Peyer's patch (tissue), 4 donors: ENCODE measurements around the gene PEX10. TPM values are rescaled to one million over a fixed set of nuclear protein-coding genes. Genes with fewer than 3 reads are reported as not detected.
A peak's percentile ranks its signal among the peaks of the same experiment; 100 is the strongest.

ENCODE experiments used
- DNase-seq, 3 donors: peaks; one replicate each; pipeline ENCODE4 v3.0.0-alpha.2; 2017 to 2019
- H3K27ac ChIP-seq, 4 donors: fragments of 200-600 bp; sonication (generic); one replicate each; pipeline ENCODE4 v1.5.1; 2016 to 2019
- H3K27me3 ChIP-seq, 2 donors: fragments of 200-600 bp; sonication (generic); one replicate each; pipeline ENCODE4 v1.5.1; 2019
- H3K36me3 ChIP-seq, 3 donors: fragments of 200-600 bp; sonication (generic); one replicate each; pipeline ENCODE4 v1.5.1; 2016 to 2019
- H3K4me1 ChIP-seq, 4 donors: fragments of 200-600 bp; sonication (generic); one replicate each; pipeline ENCODE4 v1.5.1; 2016 to 2019
- H3K4me3 ChIP-seq, 4 donors: fragments of 200-600 bp; sonication (generic); 1 replicate in 3 of 4; 2 replicates in 1 of 4; pipeline ENCODE4 v1.5.1; 2016 to 2019; ENCODE audit warnings: mild to moderate bottlenecking in 1 of 4
- H3K9me3 ChIP-seq, 4 donors: fragments of 200-600 bp; sonication (generic); one replicate each; pipeline ENCODE4 v1.5.1; 2016 to 2019; ENCODE audit warnings: mild to moderate bottlenecking in 1 of 4
- POLR2A ChIP-seq, 2 donors: fragments of 450-650 bp; IDR thresholded peaks; one replicate each; pipeline ENCODE4 v1.5.1; 2017; ENCODE audit warnings: antibody characterized with exemption in 2 of 2, mild to moderate bottlenecking in 2 of 2, moderate library complexity in 2 of 2
- total RNA-seq, 4 donors: library from RNA; depleted of rRNA; stranded (reverse); fragments of >200 nt; gene quantifications; one replicate each; pipeline ENCODE4 v1.1.0, GENCODE V29; 2016
- TF ChIP-seq, protein P1 (sequence below), 6 experiments: fragments of 450-650 bp in 4 of 6; fragments of 200-600 bp in 2 of 6; sonication (generic) in 1 of 6; IDR thresholded peaks; one replicate each; pipeline ENCODE4 v1.5.1; 2017 to 2019; ENCODE audit warnings: antibody characterized with exemption in 6 of 6, mild to moderate bottlenecking in 3 of 6, moderate library complexity in 1 of 6

PEX10 gene
- total RNA-seq, 4 donors from 2014 or later, result 16.9 to 29.6 (median 19.9) TPM

- Histone ChIP-seq H3K36me3 (no peaks in the 10 kb centered on the region), H3K9me3 (no peaks in the 10 kb centered on the region), H3K27me3 (no peaks in the 10 kb centered on the region), H3K4me1 (peaks cover 0 to 16% (median 10%) of the 10 kb centered on the region in 4 donors), H3K4me3 (no peak overlapping the region), H3K27ac (peak overlapping the region in 1 of 4 donors; percentile 46)
- TF ChIP-seq, protein P1, sequence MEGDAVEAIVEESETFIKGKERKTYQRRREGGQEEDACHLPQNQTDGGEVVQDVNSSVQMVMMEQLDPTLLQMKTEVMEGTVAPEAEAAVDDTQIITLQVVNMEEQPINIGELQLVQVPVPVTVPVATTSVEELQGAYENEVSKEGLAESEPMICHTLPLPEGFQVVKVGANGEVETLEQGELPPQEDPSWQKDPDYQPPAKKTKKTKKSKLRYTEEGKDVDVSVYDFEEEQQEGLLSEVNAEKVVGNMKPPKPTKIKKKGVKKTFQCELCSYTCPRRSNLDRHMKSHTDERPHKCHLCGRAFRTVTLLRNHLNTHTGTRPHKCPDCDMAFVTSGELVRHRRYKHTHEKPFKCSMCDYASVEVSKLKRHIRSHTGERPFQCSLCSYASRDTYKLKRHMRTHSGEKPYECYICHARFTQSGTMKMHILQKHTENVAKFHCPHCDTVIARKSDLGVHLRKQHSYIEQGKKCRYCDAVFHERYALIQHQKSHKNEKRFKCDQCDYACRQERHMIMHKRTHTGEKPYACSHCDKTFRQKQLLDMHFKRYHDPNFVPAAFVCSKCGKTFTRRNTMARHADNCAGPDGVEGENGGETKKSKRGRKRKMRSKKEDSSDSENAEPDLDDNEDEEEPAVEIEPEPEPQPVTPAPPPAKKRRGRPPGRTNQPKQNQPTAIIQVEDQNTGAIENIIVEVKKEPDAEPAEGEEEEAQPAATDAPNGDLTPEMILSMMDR (IDR thresholded peaks at IDR 0.05), result no peak
- TF ChIP-seq POLR2A (IDR thresholded peaks at IDR 0.05), result no peak
- DNase-seq, result peak in 1 of 3 donors; percentile 38
Observed at GRCh38 chr1:2386636-2387611, 25.4 kb downstream of the PEX10 start.

DNA sequence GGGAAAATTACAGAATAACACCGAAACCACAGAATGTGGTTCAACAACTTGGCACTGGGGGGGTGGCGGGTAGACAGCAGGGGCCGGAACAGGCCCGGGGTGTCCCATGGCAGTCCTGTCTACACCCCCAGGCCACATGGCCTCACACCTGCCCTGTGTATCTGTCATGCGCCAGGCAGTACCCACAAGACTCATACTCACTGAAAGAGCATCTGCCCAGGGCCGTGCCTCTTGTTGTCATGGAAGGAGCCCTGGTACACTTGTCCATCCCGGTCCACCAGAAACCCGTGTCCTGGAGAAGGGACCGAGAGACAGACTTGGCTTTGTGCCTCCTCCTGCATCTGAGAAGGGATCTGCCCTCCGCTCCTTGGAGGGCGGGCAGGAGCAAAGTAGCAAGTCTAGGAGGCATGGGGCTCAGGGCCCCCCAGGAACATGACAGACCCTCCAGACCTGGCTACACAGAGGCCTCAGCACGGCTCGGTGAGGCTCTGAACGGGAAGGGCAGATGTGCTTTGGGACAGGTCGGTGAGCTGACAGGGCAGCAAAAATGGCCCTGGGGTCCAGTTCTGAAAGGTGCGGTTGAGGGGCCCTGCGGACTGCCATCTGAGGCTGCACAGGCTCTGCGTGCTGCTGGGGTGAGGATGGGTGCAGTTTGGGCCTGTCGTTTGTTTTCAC, 26.6 kb downstream of the PEX10 start:
- no peaks in the 10 kb centered on the region for H3K9me3 ChIP-seq
- DNase-seq, result peak in 2 of 3 donors; percentile 37 to 42
- H3K27me3 ChIP-seq, result no peaks in the 10 kb centered on the region
- no peak overlapping the region for H3K4me3 ChIP-seq
- TF ChIP-seq, protein P1 (IDR thresholded peaks at IDR 0.05), result no peak
- no peak for TF ChIP-seq POLR2A (IDR thresholded peaks at IDR 0.05)
- peaks cover 0 to 21% (median 11%) of the 10 kb centered on the region in 4 donors for H3K4me1 ChIP-seq
- H3K27ac ChIP-seq, result no peak overlapping the region
- H3K36me3 ChIP-seq, result no peaks in the 10 kb centered on the region

DNA sequence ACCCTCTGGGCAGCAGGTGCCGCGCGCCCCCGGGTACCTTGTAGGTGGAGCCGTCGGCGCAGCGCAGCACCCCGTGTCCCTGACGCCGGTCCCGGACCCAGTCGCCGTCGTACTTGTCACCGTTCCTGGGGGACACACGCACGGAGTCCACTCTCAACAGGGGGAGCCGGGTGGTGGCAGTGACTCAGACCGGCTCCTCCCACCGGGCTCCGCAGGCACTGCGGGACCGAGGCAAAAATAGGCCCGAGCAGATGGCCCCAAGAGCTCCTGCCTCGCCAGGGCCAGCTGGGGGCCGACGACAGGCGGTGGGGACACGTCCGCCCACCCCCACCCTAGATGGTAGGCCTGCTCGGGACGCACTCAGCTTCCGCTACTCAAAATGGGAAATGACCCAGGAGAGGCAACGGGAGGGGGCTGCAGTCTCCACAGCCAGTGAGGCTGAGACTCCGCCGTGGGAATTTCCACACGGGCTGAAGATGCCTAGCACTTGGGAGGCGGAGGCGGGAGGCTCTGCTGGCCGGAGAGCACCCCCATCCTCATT, 27.4 kb downstream of the PEX10 start:
- Histone ChIP-seq H3K4me3 (no peak overlapping the region), H3K4me1 (peaks cover 0 to 14% (median 7%) of the 10 kb centered on the region in 4 donors), H3K36me3 (no peaks in the 10 kb centered on the region), H3K9me3 (no peaks in the 10 kb centered on the region), H3K27me3 (no peaks in the 10 kb centered on the region), H3K27ac (peak overlapping the region in 1 of 4 donors; percentile 2)
- TF ChIP-seq POLR2A (IDR thresholded peaks at IDR 0.05), result no peak
- TF ChIP-seq, protein P1 (IDR thresholded peaks at IDR 0.05), result no peak
- DNase-seq, result peak in 2 of 3 donors; percentile 41 to 44

GRCh38 chr1:2384130-2384860, 28.1 kb downstream of the PEX10 start:
- H3K9me3 ChIP-seq, result no peaks in the 10 kb centered on the region
- H3K4me1 ChIP-seq, result peaks cover 0 to 13% (median 5%) of the 10 kb centered on the region in 4 donors
- TF ChIP-seq, protein P1 (IDR thresholded peaks at IDR 0.05), result no peak
- no peak for TF ChIP-seq POLR2A (IDR thresholded peaks at IDR 0.05)
- DNase-seq, result peak in 1 of 3 donors; percentile 34
- H3K4me3 ChIP-seq, result no peak overlapping the region
- H3K27me3 ChIP-seq, result no peaks in the 10 kb centered on the region
- no peak overlapping the region for H3K27ac ChIP-seq
- H3K36me3 ChIP-seq, result no peaks in the 10 kb centered on the region

- DNase-seq, result peak in 1 of 3 donors; percentile 39
- no peak for TF ChIP-seq POLR2A (IDR thresholded peaks at IDR 0.05)
- Histone ChIP-seq H3K4me3 (no peak overlapping the region), H3K27ac (no peak overlapping the region), H3K9me3 (no peaks in the 10 kb centered on the region), H3K27me3 (no peaks in the 10 kb centered on the region), H3K36me3 (no peaks in the 10 kb centered on the region), H3K4me1 (peaks cover 0 to 13% (median 5%) of the 10 kb centered on the region in 4 donors)
Observed at GRCh38 chr1:2383576-2383975, 28.8 kb downstream of the PEX10 start.
